DOHH2 (cell line): ENCODE measurements around the gene CDX1.
"Not testable (repeated sequence)": the region's sequence is repeated elsewhere in the genome, so short reads cannot be mapped to it uniquely, and the experiment has no call there.

Experiments
- H3F3A ChIP-seq: fragments of 200-600 bp; sonication (generic), shearing (Covaris generic); 2 replicates; pipeline ENCODE4 v1.6.0; 2016; ENCODE audit warnings: antibody characterized with exemption, mild to moderate bottlenecking; ENCODE audit not compliant: control insufficient read depth, insufficient read depth
- H3K27ac ChIP-seq: fragments of 200-600 bp; sonication (generic); 2 replicates; pipeline ENCODE4 v1.5.1; 2014; ENCODE audit warnings: low read depth, mild to moderate bottlenecking, low read length, moderate library complexity
- H3K27me3 ChIP-seq: fragments of 200-600 bp; sonication (generic); 2 replicates; pipeline ENCODE4 v1.6.1; 2014; ENCODE audit warnings: mild to moderate bottlenecking, low read length, mixed read lengths; ENCODE audit not compliant: control insufficient read depth
- H3K36me3 ChIP-seq: fragments of 200-600 bp; sonication (generic); 2 replicates; pipeline ENCODE4 v1.6.1; 2014; ENCODE audit warnings: mild to moderate bottlenecking, low read length, moderate library complexity, mixed read lengths; ENCODE audit not compliant: control insufficient read depth
- H3K4me1 ChIP-seq: fragments of 200-600 bp; sonication (generic); 2 replicates; pipeline ENCODE4 v1.6.1; 2014; ENCODE audit warnings: mild to moderate bottlenecking, low read length, mixed read lengths; ENCODE audit not compliant: control insufficient read depth
- H3K4me2 ChIP-seq: fragments of 200-600 bp; sonication (generic); 2 replicates; pipeline ENCODE4 v1.6.0; 2014; ENCODE audit warnings: mild to moderate bottlenecking, low read length, moderate library complexity
- H3K4me3 ChIP-seq: fragments of 200-600 bp; sonication (generic); 2 replicates; pipeline ENCODE4 v1.5.1; 2014; ENCODE audit warnings: mild to moderate bottlenecking, low read length, mixed read lengths
- H3K79me2 ChIP-seq: fragments of 200-600 bp; sonication (generic); 2 replicates; pipeline ENCODE4 v1.6.1; 2014; ENCODE audit warnings: mild to moderate bottlenecking, low read length, mixed read lengths; ENCODE audit not compliant: control insufficient read depth
- H3K9me2 ChIP-seq: fragments of 200-600 bp; sonication (generic); replicated peaks from 2 replicates; pipeline ENCODE4 v1.6.1; 2014; ENCODE audit warnings: mild to moderate bottlenecking, low read length, mixed read lengths; ENCODE audit not compliant: control insufficient read depth
- H3K9me3 ChIP-seq: fragments of 200-600 bp; sonication (generic); 2 replicates; pipeline ENCODE4 v1.6.1; 2014; ENCODE audit warnings: antibody characterized with exemption, low read length, mixed read lengths; ENCODE audit not compliant: control insufficient read depth, insufficient read depth
- H4K20me1 ChIP-seq: fragments of 200-600 bp; sonication (generic); 2 replicates; pipeline ENCODE4 v1.6.0; 2014; ENCODE audit warnings: low read depth, mild to moderate bottlenecking, antibody characterized with exemption, low read length, moderate library complexity; ENCODE audit not compliant: control insufficient read depth, insufficient read depth
- CTCF ChIP-seq: fragments of 200-600 bp; sonication (generic); IDR thresholded peaks from one replicate; pipeline ENCODE4 v1.5.1; 2014; ENCODE audit warnings: antibody characterized with exemption, mild to moderate bottlenecking, low read depth, low read length; ENCODE audit not compliant: poor library complexity, severe bottlenecking
- EZH2phosphoT487 ChIP-seq: fragments of 200-600 bp; sonication (generic); IDR thresholded peaks from 2 replicates; pipeline ENCODE4 v1.6.1; 2017; ENCODE audit warnings: borderline replicate concordance, mild to moderate bottlenecking, antibody characterized with exemption, low read length, moderate library complexity, mixed read lengths

CDX1 gene

GRCh38 chr5:150230842-150231241 is 64.3 kb downstream of the CDX1 start:
- Histone ChIP-seq H3K79me2 (no peaks in the 10 kb centered on the region), H3K9me2 (no peaks in the 10 kb centered on the region), H3K4me1 (peaks cover 4% of the 10 kb centered on the region; the same call in 1 of the 2 replicates), H3K4me2 (no peak overlapping the region), H3F3A (no peaks in the 10 kb centered on the region), H4K20me1 (no peaks in the 10 kb centered on the region), H3K4me3 (no peak overlapping the region), H3K27me3 (no peaks in the 10 kb centered on the region), H3K36me3 (no peaks in the 10 kb centered on the region), H3K9me3 (no peaks in the 10 kb centered on the region), H3K27ac (no peak overlapping the region)
- TF ChIP-seq CTCF (no peak), EZH2phosphoT487 (no peak)

GRCh38 chr5:150233706-150234105 is 67.1 kb downstream of the CDX1 start:
- H3F3A ChIP-seq, H3K9me2 ChIP-seq, H3K27ac ChIP-seq, H4K20me1 ChIP-seq, H3K4me2 ChIP-seq, H3K4me3 ChIP-seq, H3K4me1 ChIP-seq, H3K9me3 ChIP-seq, H3K27me3 ChIP-seq, H3K79me2 ChIP-seq, H3K36me3 ChIP-seq: not testable (repeated sequence)
